GM23338 (cell line): ENCODE measurements around the gene CDKN1C.

Experiments used
- CTCF ChIP-seq, 2 experiments: fragments of 200-600 bp in 1 of 2; sonication (generic) in 1 of 2; conservative IDR thresholded peaks; 2 replicates each; pipeline versions ENCODE4 v1.5.1 to v1.6.1; 2016 to 2017; ENCODE audit warnings: antibody characterized with exemption in 2 of 2, low read depth in 2 of 2, mild to moderate bottlenecking in 2 of 2, moderate library complexity in 1 of 2
- JUNB ChIP-seq: IDR thresholded peaks from one replicate; pipeline ENCODE4 v1.6.1; 2016; ENCODE audit warnings: antibody characterized with exemption; ENCODE audit not compliant: unreplicated experiment
- POLR2AphosphoS5 ChIP-seq: IDR thresholded peaks from 2 replicates; pipeline ENCODE4 v1.6.1; 2016; ENCODE audit warnings: antibody characterized with exemption, low read depth

- TF ChIP-seq CTCF (conservative IDR thresholded peaks at IDR 0.05; ENCODE audit: low read depth in 2 of 2) (0 out of 4 replicates have a peak, but pooled peaks of 1 of the 2 experiments have one; percentile 12), POLR2AphosphoS5 (no peak), JUNB (no peak)
Measured at GRCh38 chr11:2903672-2904011, 18.1 kb upstream of the CDKN1C start.
